HG02970 (cell line): Measurements from ENCODE around the gene UFD1.

Experiments
- ATAC-seq: cut with Tn5 transposase; IDR thresholded peaks from one replicate; pipeline ENCODE4 v1.9.1; 2021; ENCODE audit warnings: mild to moderate bottlenecking, moderate library complexity, moderate number of reproducible peaks; ENCODE audit not compliant: unreplicated experiment, low FRiP score

Gene UFD1

DNA sequence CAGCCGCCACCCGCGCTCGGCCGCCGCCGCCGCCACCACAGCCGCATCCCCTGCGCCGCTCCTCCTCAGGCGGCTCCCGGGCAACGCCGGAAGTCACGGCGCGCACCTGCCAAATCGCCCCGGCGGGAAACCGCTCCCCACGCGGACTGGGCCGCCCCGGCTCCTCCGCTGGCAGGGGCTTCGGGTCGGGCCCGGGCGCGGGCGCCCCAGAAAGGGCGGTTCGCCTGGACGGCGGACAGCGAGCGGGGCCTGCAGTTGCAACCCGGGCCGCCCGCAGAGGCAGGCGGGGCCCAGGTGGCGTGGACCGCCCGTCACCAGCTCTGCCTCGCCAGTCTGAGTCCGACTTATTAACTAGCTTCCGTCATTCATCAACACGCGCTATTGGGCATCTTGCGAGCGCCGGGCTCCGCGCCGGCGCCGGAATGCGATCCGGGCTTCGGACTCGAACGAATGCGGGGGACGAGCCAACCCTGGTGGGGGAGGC is 47.3 kb downstream of the UFD1 start, which contains the start of gene HIRA:
Gene HIRA (minus strand): TSS at position 85 of the 484 bp plus-strand sequence. CDS start 257 bp downstream, outside the sequence.
- ATAC-seq, result peak; percentile 53

DNA sequence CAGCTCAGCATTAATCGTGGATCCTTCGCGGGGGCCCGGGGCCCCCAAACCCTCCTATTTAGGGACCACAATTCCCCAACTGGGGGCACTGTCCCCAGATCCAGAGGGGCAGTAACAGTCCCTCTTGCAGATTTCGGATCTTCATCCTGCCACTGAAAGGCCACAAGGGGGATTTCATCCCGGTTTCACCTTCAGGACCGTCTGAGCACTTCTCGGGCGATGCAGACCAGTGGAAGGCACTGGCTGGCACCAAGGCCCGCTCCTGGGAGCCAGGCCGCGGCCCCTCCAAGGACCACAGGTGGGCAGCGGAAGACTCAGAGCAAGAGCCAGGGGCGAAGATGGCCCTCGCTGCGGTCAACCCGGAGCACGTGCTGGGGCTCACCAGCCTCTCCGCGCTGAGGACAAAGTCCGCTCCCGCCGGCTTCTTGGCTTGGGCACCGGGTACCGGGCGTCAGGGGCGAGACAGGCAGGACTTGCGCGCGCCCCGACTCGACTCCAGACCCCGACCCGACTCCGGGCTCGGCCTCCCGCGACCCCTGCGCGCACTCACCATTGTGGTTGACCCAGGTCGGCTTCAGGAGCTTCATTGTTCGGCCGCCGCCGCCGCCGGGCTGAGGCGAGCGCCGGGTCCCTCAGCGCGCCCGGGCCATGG is 48.0 kb downstream of the UFD1 start:
- peak; percentile 9 for ATAC-seq

DNA sequence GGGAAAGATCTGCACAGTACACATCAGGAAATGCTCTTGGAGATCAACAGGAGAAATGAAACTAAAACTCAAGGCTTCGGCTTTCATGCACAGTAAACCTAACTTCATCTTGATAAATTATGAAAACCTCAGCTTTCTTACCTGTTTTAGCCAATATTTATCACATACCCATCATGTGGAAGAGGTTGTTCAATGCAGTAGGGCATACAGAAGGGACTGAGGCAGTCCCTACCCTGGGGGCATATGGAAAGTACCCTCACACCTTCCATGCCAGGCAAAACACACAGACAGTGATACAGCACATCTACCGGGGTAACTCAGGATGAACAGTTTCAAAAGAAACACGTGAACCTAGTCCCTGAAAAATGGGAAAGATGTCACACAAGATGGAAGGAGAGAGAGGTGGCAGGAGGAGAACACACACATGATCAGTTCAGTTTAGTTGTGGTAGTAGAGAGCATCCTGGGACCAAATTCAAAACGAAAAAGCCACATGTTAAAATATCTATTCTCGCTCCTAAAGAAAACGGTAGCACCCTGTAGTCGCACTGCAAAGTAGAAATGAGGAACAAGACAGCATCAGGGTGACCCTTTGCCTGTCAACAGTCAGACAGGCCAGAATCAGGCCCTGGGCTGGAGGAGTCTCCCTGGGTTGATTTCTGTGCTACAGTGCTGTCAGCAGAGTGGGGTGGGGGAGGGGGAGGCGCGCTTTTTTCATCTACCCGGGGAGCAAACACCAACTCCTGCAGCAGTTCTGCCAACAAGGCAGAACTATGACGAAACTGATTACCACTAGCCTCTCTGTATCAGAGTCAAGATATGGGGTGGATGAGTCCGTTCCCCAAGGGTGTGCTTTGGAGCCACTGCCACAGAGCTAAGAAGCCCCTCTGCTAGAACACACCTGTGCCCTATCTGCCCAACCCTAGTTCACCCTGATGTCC is 48.8 kb downstream of the UFD1 start:
- no peak for ATAC-seq

DNA sequence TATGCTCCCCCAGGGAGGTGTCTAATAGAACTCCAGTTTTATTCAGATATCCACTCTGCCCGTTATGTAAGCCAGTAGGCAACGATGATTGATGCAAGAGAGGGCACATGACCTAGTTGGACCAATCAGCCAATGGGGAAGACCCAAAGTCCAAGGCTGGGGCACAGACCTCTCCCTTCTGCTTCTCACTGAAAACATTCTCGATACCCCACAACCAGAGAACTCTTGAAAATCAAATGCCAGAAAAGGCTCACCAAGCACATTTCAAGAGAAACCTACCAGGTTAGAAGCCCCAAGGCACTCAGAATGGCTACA is 54.9 kb downstream of the UFD1 start:
- ATAC-seq, result no peak

DNA sequence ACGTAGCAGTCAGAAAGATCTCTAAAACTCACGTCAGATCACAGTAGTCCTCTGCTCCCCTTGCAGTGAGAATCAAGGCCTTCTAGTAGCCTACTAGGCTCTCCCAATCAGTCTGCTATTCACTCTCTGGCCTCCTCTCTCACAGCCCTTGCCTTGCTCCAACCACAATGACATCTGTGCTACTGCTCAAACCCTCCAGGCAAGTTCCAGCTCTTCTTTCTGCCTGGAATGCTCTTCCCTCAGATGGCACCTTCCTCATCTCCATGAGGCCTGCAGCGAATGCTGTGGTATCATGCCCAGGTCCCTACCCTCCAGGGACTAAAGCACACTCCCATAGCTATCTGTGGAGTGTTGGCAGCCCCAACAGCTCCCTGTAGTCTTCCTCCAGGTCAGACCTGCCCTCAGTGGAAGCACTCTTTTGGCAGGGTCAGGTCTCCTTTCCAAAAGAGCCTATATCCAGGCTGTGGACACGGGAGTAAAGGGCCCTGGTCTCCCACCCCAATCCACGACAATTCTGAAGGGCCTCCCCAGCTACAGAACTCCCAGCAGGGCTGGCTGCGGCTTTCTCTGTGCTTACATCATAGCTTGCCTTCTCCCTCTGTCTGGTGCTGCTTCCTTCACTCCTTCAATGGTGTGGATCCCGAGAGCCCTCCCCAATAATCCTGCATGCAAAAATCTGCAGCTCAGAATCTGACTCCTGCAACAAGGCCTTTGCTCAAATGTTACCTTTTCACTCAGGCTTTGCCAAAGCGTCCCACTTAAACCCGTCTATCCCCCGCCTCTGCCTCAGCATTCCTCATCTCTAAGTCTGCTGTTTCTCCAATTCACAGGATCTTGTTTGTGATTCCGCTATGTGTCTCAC is 56.3 kb downstream of the UFD1 start:
- no peak for ATAC-seq

DNA sequence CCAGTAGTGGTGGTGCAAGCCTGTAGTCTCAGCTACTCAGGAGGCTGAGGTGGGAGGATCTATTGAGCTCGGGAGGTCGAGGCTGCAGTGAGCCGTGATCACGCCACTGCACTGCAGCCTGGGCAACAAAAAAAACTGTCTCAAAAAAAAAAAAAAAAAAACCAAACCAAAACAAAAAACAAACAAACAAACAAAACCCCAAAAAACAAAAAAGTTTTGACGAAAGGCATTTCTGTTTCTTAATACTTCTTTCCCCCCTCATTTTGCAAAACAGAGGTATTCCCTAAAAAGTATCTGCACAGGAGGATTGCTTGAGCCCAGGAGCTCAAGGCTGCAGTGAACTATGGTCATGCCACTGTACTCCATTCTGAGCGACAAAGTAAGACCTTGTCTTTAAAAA is 58.7 kb downstream of the UFD1 start:
- no peak for ATAC-seq

DNA sequence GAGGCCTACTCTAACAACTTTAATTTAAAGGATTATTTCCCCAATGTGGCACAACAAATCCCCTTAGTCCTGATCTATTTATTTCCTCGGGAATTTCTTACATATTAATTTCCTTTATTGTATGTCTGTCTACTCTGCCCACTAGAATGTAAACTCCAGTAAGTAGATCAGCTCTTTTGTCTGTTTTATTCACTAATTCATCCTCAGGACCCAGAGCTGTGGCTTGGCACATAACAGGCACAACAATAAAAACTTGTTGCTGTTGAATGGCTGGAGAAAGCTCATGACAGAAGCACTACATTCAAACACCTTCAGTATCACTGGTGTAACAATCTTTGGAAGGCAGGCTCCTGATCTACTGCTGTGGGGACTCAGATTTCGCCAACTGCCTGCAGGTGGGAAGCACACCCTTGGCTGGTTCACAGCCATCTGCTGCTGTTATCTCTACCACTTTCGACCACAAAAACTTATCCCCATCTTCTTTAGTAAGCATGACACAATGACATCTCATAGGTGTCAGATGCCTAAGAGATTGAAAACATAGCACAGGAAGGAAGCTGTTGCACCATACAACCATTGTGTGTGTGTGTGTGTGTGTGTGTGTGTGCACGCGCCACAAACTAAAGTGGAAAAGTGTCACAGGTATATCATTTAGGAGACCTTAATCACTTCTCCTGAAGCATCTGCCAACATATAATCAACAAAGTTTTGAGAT is 59.4 kb downstream of the UFD1 start:
- ATAC-seq, result no peak

DNA sequence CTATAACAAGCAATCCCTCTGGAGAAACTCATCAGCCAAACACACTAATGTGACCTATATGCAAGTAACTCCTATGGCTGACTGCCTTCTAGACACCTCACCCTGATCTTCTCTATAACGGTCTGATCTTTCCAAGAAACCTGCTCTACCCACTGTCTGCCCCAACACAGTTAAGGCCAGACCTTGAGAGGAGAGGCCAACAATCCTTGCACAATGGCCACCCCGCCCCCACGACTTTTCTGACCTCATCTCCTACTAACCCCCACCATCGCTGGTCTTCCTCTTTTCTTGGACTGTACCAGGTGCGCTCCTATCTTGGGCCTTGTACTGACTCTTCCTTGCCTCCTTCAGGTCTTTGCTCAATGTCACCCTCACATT is 59.9 kb downstream of the UFD1 start:
- ATAC-seq, result no peak

DNA sequence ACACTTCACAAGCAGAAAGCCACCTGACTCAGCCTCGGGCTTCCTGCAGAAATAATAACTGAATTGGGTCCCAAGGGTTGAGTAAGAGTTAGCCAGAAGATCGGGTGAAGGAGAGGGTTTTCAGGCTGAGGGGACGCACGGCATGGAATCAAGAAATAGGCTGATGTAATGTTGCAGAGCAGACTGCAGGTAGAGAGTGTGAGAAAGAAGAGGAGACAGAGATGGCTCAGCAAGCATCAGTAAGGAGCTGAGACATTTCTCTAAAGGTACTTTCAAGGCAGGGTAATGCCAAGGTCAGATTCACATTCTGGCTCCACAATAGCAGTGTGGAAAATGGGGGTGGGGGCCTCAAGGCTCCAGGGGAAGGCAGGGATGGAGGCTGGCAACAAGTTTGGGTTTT is 66.1 kb downstream of the UFD1 start:
- no peak for ATAC-seq

DNA sequence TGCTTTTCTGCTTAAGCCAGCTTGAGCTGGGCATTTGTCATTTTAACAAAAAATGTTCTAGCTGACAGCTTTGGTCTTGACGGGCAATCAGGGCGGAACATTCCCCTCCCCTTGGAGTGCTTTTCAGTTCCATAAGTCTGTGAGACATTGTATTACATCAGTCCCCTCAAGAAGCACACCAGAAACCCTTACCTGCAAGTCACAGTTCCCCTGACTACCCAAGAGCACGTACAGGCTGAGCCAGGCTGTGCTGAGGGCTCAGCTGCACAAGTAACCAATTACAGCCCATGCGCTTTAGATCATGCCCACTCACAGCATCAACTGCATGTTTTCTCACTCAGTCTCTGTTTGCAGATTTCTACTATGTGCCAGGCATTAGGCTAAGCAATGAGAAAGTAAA is 66.5 kb downstream of the UFD1 start:
- ATAC-seq, result no peak

DNA sequence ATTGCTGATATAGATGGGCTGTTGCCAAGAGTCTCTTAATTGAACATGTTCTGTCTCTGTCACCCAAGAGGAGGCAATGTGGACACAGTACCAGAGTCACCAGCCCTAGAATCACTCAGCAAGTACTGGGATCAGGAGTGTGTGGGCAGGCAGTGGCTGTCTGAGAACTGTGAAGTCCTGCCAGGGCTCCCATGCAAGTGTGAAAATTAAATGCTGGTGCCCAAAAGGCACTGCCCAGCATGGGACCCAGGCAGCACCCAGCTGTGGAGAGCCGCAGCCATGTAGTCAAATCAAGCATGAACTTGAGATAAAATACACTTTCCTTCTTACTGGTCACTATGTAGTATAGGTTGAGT is 67.3 kb downstream of the UFD1 start:
- no peak for ATAC-seq

DNA sequence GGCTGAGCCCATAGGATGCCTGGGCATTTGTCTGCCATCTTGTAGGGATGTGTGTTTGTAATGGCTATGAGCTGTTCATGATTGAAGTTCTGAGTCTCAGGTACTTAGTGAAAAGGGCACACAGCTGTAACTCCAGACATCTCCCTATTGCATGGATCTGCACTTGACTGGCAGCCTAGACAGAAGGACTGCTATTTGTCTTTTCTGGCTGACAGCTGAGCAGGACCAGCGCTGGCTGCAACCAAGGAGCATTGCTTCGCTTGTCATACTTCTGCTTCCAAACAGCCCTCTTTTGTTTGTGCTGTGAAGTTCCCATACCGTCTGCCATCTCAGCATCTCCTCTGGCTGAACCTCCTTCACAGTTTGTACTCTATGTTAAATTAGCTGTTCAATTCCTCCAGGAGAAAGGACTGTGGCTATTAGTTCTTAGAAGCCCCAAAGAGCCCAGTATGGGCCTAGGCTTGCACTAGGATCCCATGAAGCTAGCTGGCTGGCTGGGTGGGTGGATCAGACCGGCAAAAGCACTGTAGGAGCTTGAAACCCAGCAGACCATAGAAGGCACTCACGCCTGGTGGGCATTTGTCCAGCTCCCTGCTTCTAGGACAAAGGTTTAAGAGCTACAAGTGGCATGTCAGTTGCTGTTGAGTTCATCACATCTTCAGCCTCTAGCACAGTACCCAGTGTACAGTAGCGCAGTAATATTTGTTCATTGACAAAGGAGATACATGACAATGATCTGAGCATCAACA is 67.9 kb downstream of the UFD1 start:
- ATAC-seq, result no peak

DNA sequence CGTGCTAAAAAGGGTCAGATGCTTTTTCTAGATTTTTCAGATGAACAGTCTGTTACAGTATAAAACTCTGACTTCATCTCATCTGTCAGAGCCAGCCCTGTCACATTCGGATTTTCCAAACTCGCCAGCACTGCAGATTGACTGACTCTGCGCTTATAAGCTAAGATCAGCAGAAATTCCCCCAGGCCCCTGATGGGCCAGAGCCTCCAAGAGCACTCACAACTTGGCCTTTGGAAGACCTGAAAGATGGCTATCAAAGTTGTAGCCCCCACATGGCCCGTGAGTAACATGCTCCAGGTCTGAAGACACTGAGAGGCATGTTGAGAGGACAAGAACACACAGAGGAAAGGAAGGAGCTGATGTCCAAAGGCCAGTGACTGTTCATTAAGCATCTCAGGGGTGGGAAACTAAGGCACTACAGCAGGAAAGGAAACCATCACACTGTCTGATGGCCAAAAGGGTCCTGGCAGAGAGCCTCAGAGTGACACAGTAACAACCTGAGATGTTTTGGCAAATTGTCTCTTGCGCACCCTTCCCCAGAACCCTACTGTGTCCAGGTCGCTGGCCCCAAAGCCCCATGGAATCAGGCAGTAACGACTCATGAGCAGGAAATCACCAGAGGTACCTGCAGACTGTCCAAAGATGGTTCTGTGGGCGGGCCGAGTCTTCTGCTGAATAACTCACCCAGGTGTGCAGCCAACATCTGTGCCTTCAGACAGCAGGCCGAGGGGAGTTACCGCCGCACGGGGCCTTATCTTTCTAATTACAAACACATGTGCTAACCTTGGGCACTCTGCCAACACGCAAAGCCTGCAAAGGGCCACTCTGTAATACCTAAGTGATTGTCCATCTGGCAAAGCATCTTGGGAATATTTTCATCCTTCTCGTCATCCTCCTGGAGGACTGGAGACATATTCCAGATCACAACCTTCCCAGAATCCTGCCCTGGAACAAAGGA is 71.1 kb downstream of the UFD1 start:
- no peak for ATAC-seq

DNA sequence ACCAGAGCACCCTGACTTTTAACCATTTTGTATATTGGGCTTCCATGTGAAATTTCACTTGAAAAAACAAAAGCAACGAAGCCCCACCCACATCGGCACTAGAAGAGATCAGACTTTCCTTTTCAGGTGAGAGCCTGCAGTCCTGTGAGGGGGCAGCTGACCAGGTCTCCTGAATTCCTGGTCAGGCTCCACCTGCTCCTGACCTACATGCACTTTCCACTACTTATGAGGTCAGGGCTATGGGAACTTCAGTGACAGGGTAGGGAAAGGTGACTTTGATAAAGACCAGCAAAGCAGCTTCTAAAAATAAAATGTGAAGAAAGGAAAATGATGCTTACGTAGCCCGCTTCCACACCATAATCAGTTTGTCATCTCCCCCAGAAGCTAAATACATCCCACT is 72.1 kb downstream of the UFD1 start:
- no peak for ATAC-seq

DNA sequence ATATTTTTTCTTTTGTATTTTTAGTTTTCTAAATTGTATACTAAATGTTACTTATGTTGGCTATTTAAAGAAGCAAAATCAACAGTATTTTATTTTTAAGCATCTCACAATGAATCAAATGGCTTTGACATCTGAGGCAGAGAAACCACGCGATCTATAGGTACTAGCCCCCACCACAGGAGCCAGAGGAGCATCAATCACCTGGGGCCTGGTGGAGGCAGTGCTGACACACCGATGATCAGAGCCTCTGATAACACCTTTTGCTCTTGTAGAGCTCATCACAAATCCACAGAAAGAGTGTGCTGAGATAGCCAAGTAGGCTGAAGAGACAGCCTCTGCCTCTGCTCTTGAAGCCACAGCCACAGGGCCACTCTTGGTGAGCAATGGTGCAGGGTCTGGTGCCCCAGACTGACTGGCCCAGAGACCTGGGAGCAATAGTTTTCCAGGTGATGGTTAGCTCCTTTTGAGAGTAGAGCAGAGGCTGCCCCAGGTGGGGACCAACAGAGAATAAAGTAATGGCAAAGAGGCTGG is 72.6 kb downstream of the UFD1 start:
- no peak for ATAC-seq

DNA sequence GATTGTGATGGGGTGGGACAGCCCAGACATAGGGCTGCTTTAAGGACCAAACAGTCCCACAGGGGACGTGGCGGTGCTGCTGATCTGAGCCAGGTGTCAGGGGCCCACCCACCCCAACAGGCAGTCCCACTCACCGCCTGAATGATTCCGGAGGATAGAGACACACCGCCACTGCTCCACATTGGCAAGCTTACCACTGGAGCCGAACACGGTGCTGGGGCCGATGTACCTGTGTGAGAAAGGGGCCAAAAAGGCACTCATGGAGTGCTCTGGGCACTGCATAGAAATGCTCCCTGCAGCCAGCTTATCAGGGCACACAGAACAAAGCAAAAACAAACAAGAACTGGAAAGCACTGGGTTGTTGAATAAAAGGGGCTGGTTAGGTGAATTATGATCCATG is 73.3 kb downstream of the UFD1 start:
- ATAC-seq, result no peak

DNA sequence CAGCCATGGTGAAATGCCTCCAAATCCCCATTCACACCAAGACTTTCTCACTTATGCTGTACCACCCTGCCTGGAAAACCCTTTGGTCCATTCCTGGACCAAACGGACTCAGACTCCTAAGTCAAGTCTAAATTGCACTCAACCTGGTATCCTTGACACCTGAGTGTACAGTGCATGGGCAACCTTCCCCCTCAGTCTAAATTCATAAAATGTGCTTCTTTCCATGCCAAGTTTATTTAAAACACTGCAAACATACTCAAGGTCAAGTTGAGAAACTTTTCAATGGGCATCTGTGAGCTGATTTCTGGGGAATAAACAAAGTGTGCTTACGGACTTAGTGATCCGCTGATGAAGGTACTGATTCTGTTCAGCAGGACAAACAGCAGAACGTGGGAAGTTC is 73.9 kb downstream of the UFD1 start:
- no peak for ATAC-seq

DNA sequence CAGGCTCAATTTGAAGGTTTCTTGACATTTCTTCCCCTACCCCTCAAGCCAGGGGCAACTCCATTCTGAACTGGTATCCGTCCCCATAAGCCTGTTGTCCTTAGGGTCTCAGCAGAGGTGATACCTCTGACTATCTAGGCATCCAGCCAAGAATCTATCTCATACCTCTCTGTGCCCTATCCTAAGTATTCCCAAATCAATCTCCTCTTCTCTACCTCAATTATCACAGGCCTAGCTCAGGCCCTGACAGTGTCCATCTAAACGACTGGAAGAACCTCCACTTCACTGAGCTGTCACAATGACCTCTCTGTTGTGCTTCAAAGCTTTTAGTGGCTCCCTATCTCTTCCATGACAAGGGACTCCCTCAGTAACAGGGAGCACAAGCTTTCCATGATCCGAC is 74.3 kb downstream of the UFD1 start:
- no peak for ATAC-seq
